Posterior cingulate gyrus (tissue), 11 donors: Measurements from ENCODE around the gene FAHD2A.
"Not testable (repeated sequence)": the region's sequence is repeated elsewhere in the genome, so short reads cannot be mapped to it uniquely, and the experiment has no call there.

ENCODE experiments used
- DNase-seq, 10 donors: peaks; one replicate each; pipeline versions ENCODE4 v3.0.0 to v3.0.0-alpha.2; 2020 to 2021; ENCODE audit warnings: mixed read lengths in 3 of 10
- intact Hi-C: fragments of 100-400 bp; cut with DNase I; formaldehyde crosslinking; loops from one replicate; pipeline ENCODE4 v1.15.1; 2023

FAHD2A gene

DNA sequence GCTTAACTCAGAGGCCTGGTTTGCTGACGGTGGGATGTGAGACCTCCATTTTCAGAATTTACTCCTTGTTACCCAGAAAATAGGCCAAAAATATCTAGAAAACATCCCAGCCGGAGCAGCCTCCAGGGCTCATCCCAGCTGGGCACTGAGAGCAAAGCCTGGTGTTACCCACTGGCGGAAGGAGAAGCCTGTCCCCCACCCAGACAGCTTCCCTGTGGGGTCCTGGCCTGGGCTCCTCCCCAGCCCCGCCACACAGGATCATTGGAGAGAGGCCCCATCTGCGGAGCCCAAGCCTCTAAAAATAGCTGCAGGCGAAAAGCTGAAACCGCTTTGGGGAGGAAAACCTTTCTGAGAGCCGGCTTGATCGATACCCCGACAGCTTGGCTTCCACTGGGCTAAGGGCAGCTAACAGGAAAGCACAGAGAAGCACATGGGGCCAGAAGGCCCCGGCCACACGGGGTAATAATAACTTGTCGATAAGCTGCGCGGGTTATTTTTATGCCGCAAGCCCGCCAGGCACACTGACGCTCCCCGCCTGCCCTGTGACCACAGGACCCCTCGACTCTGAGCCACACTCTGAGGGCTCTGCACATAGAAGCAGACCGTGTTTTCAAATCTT is 26.9 kb upstream of the FAHD2A start:
- intact Hi-C loops, result no loop called here
- peak in 2 of 10 donors; percentile 41 to 54 for DNase-seq

GRCh38 chr2:95376311-95377215 is 25.9 kb upstream of the FAHD2A start:
- peak in 2 of 10 donors; percentile 72 to 81 for DNase-seq
- intact Hi-C loops, result no loop called here

GRCh38 chr2:95377216-95378123 is 25.0 kb upstream of the FAHD2A start:
- peak in 2 of 10 donors; percentile 75 for DNase-seq
- intact Hi-C loops, result no loop called here

- DNase-seq, result peak in 1 of 10 donors; percentile 55
- intact Hi-C loops, result not testable (repeated sequence)
Measured at GRCh38 chr2:95378281-95378680, 24.2 kb upstream of the FAHD2A start.

- intact Hi-C loops, result no loop called here
- DNase-seq, result peak in 2 of 10 donors; percentile 31 to 71
Measured at GRCh38 chr2:95379371-95379831, 23.1 kb upstream of the FAHD2A start.

- DNase-seq, result peak in 2 of 10 donors; percentile 37 to 40
- intact Hi-C loops, result no loop called here
Measured at GRCh38 chr2:95380280-95380679, 22.2 kb upstream of the FAHD2A start.

DNA sequence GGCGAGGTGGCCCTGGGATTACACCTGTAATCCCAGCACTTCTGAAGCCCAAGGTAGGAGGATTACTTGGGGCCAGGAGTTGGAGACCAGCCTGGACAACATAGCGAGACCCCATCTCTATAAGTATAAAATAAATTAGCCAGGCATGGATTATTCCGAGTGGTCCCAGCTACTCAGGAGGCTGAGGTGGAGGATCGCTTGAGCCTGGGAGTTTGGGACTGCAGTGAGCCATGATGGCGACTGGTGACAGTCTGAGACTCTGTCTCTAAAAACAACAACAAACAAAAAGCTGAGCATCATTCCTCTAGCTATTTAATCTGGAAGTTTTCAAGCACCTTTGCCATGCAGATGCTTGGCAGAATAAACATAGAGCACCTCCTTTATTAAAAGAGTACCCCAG is 21.8 kb upstream of the FAHD2A start:
- intact Hi-C loops, result no loop called here
- DNase-seq, result peak in 2 of 10 donors; percentile 21 to 37

- peak in 2 of 10 donors; percentile 42 to 67 for DNase-seq
- intact Hi-C loops, result no loop called here
Measured at GRCh38 chr2:95381212-95382191, 21.0 kb upstream of the FAHD2A start.

DNA sequence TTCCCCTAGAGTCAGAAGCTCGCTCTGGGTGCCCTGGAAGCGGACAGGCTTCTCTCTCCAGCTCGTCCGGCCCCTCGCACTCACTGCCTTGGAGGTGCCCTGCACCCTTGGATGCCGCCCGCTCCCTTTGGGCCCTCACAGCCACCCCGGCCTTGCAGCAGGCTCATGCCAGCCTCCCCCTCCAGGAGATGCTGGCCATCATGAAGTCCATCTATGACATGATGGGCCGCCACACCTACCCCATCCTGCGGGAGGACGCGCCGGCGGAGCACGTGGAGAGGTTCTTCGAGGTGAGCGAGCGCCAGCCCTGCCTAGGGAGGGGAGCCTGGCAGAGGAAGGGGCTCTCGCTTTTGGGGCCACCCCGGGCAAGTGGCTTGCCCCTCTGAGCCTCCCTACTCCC is 20.3 kb upstream of the FAHD2A start:
- intact Hi-C loops, result no loop called here
- DNase-seq, result peak in 2 of 10 donors; percentile 80 to 83

- DNase-seq, result peak in 2 of 10 donors; percentile 57 to 79
- intact Hi-C loops, result no loop called here
Measured at GRCh38 chr2:95382686-95383634, 19.5 kb upstream of the FAHD2A start.

GRCh38 chr2:95383635-95384027 is 18.9 kb upstream of the FAHD2A start:
- intact Hi-C loops, result no loop called here
- peak in 2 of 10 donors; percentile 49 to 72 for DNase-seq

GRCh38 chr2:95384854-95385569 is 17.5 kb upstream of the FAHD2A start:
- intact Hi-C loops, result no loop called here
- DNase-seq, result peak in 2 of 10 donors; percentile 46 to 63

- DNase-seq, result peak in 2 of 10 donors; percentile 63 to 80
- intact Hi-C loops, result no loop called here
Measured at GRCh38 chr2:95385570-95385984, 16.9 kb upstream of the FAHD2A start.

GRCh38 chr2:95386031-95386430 is 16.5 kb upstream of the FAHD2A start:
- intact Hi-C loops, result no loop called here
- peak in 3 of 10 donors; percentile 3 to 71 (median 56) for DNase-seq

DNA sequence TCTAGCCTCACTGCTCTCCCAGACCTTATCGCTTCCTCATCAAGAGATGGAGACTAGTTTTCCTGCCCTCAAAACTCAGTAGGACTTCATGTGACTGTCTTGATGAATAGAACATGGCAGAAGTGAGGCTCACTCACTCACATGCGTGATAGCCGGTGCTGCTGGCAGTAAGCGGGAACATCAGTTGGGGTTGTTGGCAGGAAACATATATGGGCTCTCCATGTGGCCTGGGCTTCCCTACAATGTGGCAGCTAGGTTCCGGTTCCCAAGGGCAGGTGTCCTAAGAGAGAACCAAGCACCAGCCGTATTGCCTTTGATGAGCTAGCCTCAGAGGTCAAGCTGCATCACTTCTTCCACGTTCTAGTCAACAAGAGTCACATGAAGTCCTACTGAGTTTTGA is 15.2 kb upstream of the FAHD2A start:
- peak in 2 of 10 donors; percentile 19 to 56 for DNase-seq
- intact Hi-C loops, result no loop called here

DNA sequence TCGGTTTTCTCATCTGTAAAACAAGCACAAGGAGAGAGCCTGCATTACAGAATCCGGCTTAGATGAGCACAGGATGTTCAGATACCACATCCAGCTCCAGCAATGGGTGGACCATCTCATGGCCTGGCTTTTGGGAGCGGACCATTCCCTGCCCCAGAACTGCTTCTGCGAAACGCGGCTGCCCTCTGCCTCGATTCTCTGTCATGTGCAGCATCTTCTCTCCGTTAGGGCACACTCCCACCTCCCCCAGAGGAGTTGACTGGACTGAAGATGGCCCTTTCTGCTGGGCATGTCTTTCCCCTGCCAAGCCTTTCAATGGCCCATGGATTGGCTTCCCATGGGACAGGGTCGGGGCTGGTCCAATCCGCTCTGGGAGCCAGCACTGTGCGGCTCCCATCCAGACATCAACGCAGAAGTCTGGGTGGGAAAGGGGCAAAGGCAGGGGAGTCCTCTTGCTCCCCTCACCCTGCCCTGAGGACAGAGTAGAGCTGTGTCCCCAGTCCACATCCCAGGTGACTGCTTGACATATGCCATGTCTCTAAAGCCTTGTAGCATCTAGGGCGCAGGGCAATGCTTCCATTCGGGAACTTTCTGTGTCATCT is 14.3 kb upstream of the FAHD2A start:
- DNase-seq, result peak in 2 of 10 donors; percentile 23 to 70
- intact Hi-C loops, result no loop called here

DNA sequence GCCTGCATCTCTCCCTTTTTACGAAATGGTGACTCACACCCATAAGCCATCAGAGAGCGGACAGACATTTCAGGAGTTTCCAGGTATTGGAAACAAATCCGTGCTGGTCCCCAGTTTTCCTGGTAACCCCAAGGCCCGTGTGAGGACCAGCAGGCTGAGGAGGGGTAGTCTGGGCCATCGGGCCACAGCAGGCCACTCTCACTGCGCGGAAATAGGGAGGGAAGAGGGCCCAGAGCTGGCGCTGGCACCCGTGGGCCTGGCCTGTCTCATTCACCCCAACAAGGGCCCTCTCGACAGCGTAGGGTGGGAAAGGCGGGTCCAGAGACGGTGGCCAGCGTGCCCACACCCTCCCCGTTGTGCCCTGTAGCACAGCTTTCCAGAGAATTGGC is 13.7 kb upstream of the FAHD2A start:
- DNase-seq, result no peak
- intact Hi-C loops, result no loop called here
